ENCODE results near the gene GHRHR.

GRCh38 chr7:30923774-30924413, 39.9 kb upstream of the GHRHR start:
- TF ChIP-seq POLR2A (IDR thresholded peaks at IDR 0.05; ENCODE audit: extremely low read depth, insufficient read length) = no peak
- TF ChIP-seq CTCF (IDR thresholded peaks at IDR 0.05; ENCODE audit: low read depth, low read length) = no peak

Data from NB4 (cell line).